SU-DHL-6 (cell line): ENCODE results near the gene FAIM2.

Source experiments
- H2AFZ ChIP-seq: fragments of 200-600 bp; sonication (generic); 2 replicates; pipeline ENCODE4 v1.6.1; 2014; ENCODE audit warnings: low read depth, mild to moderate bottlenecking, moderate library complexity, mixed read lengths, antibody characterized with exemption, low read length; ENCODE audit not compliant: severe bottlenecking
- H3F3A ChIP-seq: fragments of 200-600 bp; shearing (Covaris generic); 2 replicates; pipeline ENCODE4 v1.6.0; 2016; ENCODE audit warnings: antibody characterized with exemption, mild to moderate bottlenecking; ENCODE audit not compliant: insufficient read depth
- H3K27ac ChIP-seq: fragments of 200-600 bp; sonication (generic); 2 replicates; pipeline ENCODE4 v1.5.1; 2016; ENCODE audit warnings: low read depth, mild to moderate bottlenecking, low read length, moderate library complexity, mixed read lengths
- H3K27me3 ChIP-seq: fragments of 200-600 bp; sonication (generic), shearing (Covaris generic); 2 replicates; pipeline ENCODE4 v1.6.0; 2014; ENCODE audit warnings: mild to moderate bottlenecking, low read length
- H3K36me3 ChIP-seq: fragments of 200-600 bp; sonication (generic); 2 replicates; pipeline ENCODE4 v1.6.1; 2014; ENCODE audit warnings: mild to moderate bottlenecking, low read length, mixed read lengths
- H3K4me2 ChIP-seq: fragments of 300-600, 200-600 bp; shearing (Covaris generic), sonication (generic); 2 replicates; pipeline ENCODE4 v1.6.0; 2014; ENCODE audit warnings: low read length, low read depth, mild to moderate bottlenecking; ENCODE audit not compliant: poor library complexity, severe bottlenecking
- H3K4me3 ChIP-seq: fragments of 200-600 bp; sonication (generic); 2 replicates; pipeline ENCODE4 v1.5.1; 2014; ENCODE audit warnings: antibody characterized with exemption, low read length, mild to moderate bottlenecking, mixed read lengths; ENCODE audit not compliant: insufficient read depth, poor library complexity, severe bottlenecking
- H3K79me2 ChIP-seq: fragments of 200-600 bp; sonication (generic); 2 replicates; pipeline ENCODE4 v1.6.1; 2014; ENCODE audit warnings: mild to moderate bottlenecking, low read length, moderate library complexity; ENCODE audit not compliant: insufficient read depth
- H3K9ac ChIP-seq: fragments of 200-600 bp; sonication (generic); 2 replicates; pipeline ENCODE4 v1.7.0; 2014; ENCODE audit warnings: mild to moderate bottlenecking, low read length
- H3K9me2 ChIP-seq: fragments of 200-600 bp; sonication (generic); replicated peaks from 2 replicates; pipeline ENCODE4 v1.6.1; 2014; ENCODE audit warnings: low read length; ENCODE audit not compliant: insufficient read depth
- H3K9me3 ChIP-seq: fragments of 200-600 bp; sonication (generic); 2 replicates; pipeline ENCODE4 v1.6.1; 2014; ENCODE audit warnings: low read length, mixed read lengths; ENCODE audit not compliant: insufficient read depth
- H4K20me1 ChIP-seq: fragments of 200-600 bp; sonication (generic); 2 replicates; pipeline ENCODE4 v1.6.1; 2014; ENCODE audit warnings: low read depth, mild to moderate bottlenecking, antibody characterized with exemption, low read length, moderate library complexity, mixed read lengths
- CTCF ChIP-seq: fragments of 200-600 bp; sonication (generic); IDR thresholded peaks from one replicate; pipeline ENCODE4 v1.5.1; 2017; ENCODE audit warnings: antibody characterized with exemption, mild to moderate bottlenecking, low read length, moderate library complexity; ENCODE audit not compliant: insufficient read depth, poor library complexity, severe bottlenecking
- EZH2phosphoT487 ChIP-seq: fragments of 200-600 bp; sonication (generic), shearing (Covaris generic); conservative IDR thresholded peaks from 2 replicates; pipeline ENCODE4 v1.6.1; 2018; ENCODE audit warnings: mild to moderate bottlenecking, antibody characterized with exemption, low read length, moderate library complexity, mixed read lengths

Gene FAIM2

GRCh38 chr12:49907352-49907751 is 3.7 kb upstream of the FAIM2 start:
- no peaks in the 10 kb centered on the region for H3F3A ChIP-seq
- H3K27me3 ChIP-seq, result no peaks in the 10 kb centered on the region
- no peaks in the 10 kb centered on the region for H3K79me2 ChIP-seq
- H3K4me3 ChIP-seq, result no peak overlapping the region
- H3K9ac ChIP-seq, result no peak overlapping the region
- H4K20me1 ChIP-seq, result no peaks in the 10 kb centered on the region
- H3K9me3 ChIP-seq, result no peaks in the 10 kb centered on the region
- TF ChIP-seq EZH2phosphoT487, result no peak
- H2AFZ ChIP-seq, result no peak overlapping the region
- H3K4me2 ChIP-seq, result no peak overlapping the region
- no peaks in the 10 kb centered on the region for H3K9me2 ChIP-seq
- no peaks in the 10 kb centered on the region for H3K36me3 ChIP-seq
- H3K27ac ChIP-seq, result no peak overlapping the region

- no peaks in the 10 kb centered on the region for H4K20me1 ChIP-seq
- TF ChIP-seq CTCF, result no peak
- TF ChIP-seq EZH2phosphoT487, result no peak
- H3K9ac ChIP-seq, result no peak overlapping the region
- no peak overlapping the region for H3K4me3 ChIP-seq
- no peak overlapping the region for H2AFZ ChIP-seq
- no peak overlapping the region for H3K27ac ChIP-seq
- no peaks in the 10 kb centered on the region for H3F3A ChIP-seq
- H3K4me2 ChIP-seq, result no peak overlapping the region
- H3K36me3 ChIP-seq, result no peaks in the 10 kb centered on the region
- no peaks in the 10 kb centered on the region for H3K9me3 ChIP-seq
- H3K27me3 ChIP-seq, result no peaks in the 10 kb centered on the region
- H3K9me2 ChIP-seq, result no peaks in the 10 kb centered on the region
- H3K79me2 ChIP-seq, result no peaks in the 10 kb centered on the region
These were observed 2.1 kb upstream of the FAIM2 start for GRCh38 chr12:49905718-49906314.

- H2AFZ ChIP-seq, result no peak overlapping the region
- no peak overlapping the region for H3K4me3 ChIP-seq
- H3K27me3 ChIP-seq, result no peaks in the 10 kb centered on the region
These were observed 901 bp upstream of the FAIM2 start for GRCh38 chr12:49904601-49905000.

More at GRCh38 chr12:49904601-49905000, 901 bp upstream of the FAIM2 start:
- H3K9me2 ChIP-seq, result no peaks in the 10 kb centered on the region
- H3K4me2 ChIP-seq, result no peak overlapping the region
- H3K9me3 ChIP-seq, result no peaks in the 10 kb centered on the region
- H3K36me3 ChIP-seq, result no peaks in the 10 kb centered on the region
- no peaks in the 10 kb centered on the region for H4K20me1 ChIP-seq
- no peaks in the 10 kb centered on the region for H3F3A ChIP-seq
- no peak overlapping the region for H3K27ac ChIP-seq
- no peak overlapping the region for H3K9ac ChIP-seq
- no peaks in the 10 kb centered on the region for H3K79me2 ChIP-seq
- TF ChIP-seq CTCF, result no peak
- TF ChIP-seq EZH2phosphoT487, result no peak
